SU-DHL-6 (cell line): ENCODE data around the gene XRCC2.

Experiments used
- H2AFZ ChIP-seq: fragments of 200-600 bp; sonication (generic); 2 replicates; pipeline ENCODE4 v1.6.1; 2014; ENCODE audit warnings: low read depth, mild to moderate bottlenecking, moderate library complexity, mixed read lengths, antibody characterized with exemption, low read length; ENCODE audit not compliant: severe bottlenecking
- H3F3A ChIP-seq: fragments of 200-600 bp; shearing (Covaris generic); 2 replicates; pipeline ENCODE4 v1.6.0; 2016; ENCODE audit warnings: antibody characterized with exemption, mild to moderate bottlenecking; ENCODE audit not compliant: insufficient read depth
- H3K27ac ChIP-seq: fragments of 200-600 bp; sonication (generic); 2 replicates; pipeline ENCODE4 v1.5.1; 2016; ENCODE audit warnings: low read depth, mild to moderate bottlenecking, low read length, moderate library complexity, mixed read lengths
- H3K27me3 ChIP-seq: fragments of 200-600 bp; sonication (generic), shearing (Covaris generic); 2 replicates; pipeline ENCODE4 v1.6.0; 2014; ENCODE audit warnings: mild to moderate bottlenecking, low read length
- H3K36me3 ChIP-seq: fragments of 200-600 bp; sonication (generic); 2 replicates; pipeline ENCODE4 v1.6.1; 2014; ENCODE audit warnings: mild to moderate bottlenecking, low read length, mixed read lengths
- H3K4me2 ChIP-seq: fragments of 300-600, 200-600 bp; shearing (Covaris generic), sonication (generic); 2 replicates; pipeline ENCODE4 v1.6.0; 2014; ENCODE audit warnings: low read length, low read depth, mild to moderate bottlenecking; ENCODE audit not compliant: poor library complexity, severe bottlenecking
- H3K4me3 ChIP-seq: fragments of 200-600 bp; sonication (generic); 2 replicates; pipeline ENCODE4 v1.5.1; 2014; ENCODE audit warnings: antibody characterized with exemption, low read length, mild to moderate bottlenecking, mixed read lengths; ENCODE audit not compliant: insufficient read depth, poor library complexity, severe bottlenecking
- H3K79me2 ChIP-seq: fragments of 200-600 bp; sonication (generic); 2 replicates; pipeline ENCODE4 v1.6.1; 2014; ENCODE audit warnings: mild to moderate bottlenecking, low read length, moderate library complexity; ENCODE audit not compliant: insufficient read depth
- H3K9ac ChIP-seq: fragments of 200-600 bp; sonication (generic); 2 replicates; pipeline ENCODE4 v1.7.0; 2014; ENCODE audit warnings: mild to moderate bottlenecking, low read length
- H3K9me2 ChIP-seq: fragments of 200-600 bp; sonication (generic); replicated peaks from 2 replicates; pipeline ENCODE4 v1.6.1; 2014; ENCODE audit warnings: low read length; ENCODE audit not compliant: insufficient read depth
- H3K9me3 ChIP-seq: fragments of 200-600 bp; sonication (generic); 2 replicates; pipeline ENCODE4 v1.6.1; 2014; ENCODE audit warnings: low read length, mixed read lengths; ENCODE audit not compliant: insufficient read depth
- H4K20me1 ChIP-seq: fragments of 200-600 bp; sonication (generic); 2 replicates; pipeline ENCODE4 v1.6.1; 2014; ENCODE audit warnings: low read depth, mild to moderate bottlenecking, antibody characterized with exemption, low read length, moderate library complexity, mixed read lengths
- EZH2phosphoT487 ChIP-seq: fragments of 200-600 bp; sonication (generic), shearing (Covaris generic); conservative IDR thresholded peaks from 2 replicates; pipeline ENCODE4 v1.6.1; 2018; ENCODE audit warnings: mild to moderate bottlenecking, antibody characterized with exemption, low read length, moderate library complexity, mixed read lengths
- TF ChIP-seq, protein P1 (sequence below): fragments of 200-600 bp; sonication (generic); IDR thresholded peaks from one replicate; pipeline ENCODE4 v1.5.1; 2017; ENCODE audit warnings: antibody characterized with exemption, mild to moderate bottlenecking, low read length, moderate library complexity; ENCODE audit not compliant: insufficient read depth, poor library complexity, severe bottlenecking

XRCC2 gene

DNA sequence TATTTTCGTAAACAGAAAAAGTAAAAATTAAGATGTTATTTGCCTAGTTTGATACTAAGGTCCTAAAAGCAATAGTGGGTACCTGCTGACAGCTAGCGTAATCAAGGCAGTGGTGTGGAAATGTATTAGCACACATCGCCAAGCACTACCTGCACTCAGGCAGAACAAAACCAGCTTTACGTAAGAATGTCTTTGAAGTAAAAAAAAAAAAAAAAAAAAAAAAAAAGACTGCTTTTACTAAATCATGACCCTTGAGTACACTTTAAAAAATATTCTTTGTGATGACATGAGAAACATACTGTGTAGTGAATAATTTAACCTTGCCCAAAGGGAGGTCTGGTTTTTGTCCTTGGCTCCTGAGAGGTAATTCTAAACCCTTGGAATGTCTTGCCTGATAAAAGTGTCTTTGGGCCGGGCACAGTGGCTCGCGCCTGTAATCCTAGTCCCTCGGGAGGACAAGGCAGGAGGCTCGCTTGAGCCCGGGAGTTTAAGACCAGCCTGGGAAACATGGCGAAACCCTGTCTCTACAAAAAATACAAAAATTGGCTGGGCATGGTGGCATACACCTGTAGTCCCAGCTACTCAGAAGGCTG lies 12.7 kb downstream of the XRCC2 start:
- Histone ChIP-seq H3K4me3 (no peak overlapping the region), H3K27ac (no peak overlapping the region), H3F3A (no peaks in the 10 kb centered on the region), H3K9ac (no peak overlapping the region), H3K9me3 (no peaks in the 10 kb centered on the region), H4K20me1 (0 out of 2 replicates have a peak, but pooled peaks cover 7% of the 10 kb centered on the region), H3K9me2 (no peaks in the 10 kb centered on the region), H2AFZ (no peak overlapping the region), H3K36me3 (peaks cover 5% of the 10 kb centered on the region; the same call in 1 of the 2 replicates), H3K79me2 (peaks cover 83% of the 10 kb centered on the region), H3K27me3 (no peaks in the 10 kb centered on the region), H3K4me2 (no peak overlapping the region)
- no peak for TF ChIP-seq EZH2phosphoT487
- TF ChIP-seq, protein P1, sequence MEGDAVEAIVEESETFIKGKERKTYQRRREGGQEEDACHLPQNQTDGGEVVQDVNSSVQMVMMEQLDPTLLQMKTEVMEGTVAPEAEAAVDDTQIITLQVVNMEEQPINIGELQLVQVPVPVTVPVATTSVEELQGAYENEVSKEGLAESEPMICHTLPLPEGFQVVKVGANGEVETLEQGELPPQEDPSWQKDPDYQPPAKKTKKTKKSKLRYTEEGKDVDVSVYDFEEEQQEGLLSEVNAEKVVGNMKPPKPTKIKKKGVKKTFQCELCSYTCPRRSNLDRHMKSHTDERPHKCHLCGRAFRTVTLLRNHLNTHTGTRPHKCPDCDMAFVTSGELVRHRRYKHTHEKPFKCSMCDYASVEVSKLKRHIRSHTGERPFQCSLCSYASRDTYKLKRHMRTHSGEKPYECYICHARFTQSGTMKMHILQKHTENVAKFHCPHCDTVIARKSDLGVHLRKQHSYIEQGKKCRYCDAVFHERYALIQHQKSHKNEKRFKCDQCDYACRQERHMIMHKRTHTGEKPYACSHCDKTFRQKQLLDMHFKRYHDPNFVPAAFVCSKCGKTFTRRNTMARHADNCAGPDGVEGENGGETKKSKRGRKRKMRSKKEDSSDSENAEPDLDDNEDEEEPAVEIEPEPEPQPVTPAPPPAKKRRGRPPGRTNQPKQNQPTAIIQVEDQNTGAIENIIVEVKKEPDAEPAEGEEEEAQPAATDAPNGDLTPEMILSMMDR: no peak

DNA sequence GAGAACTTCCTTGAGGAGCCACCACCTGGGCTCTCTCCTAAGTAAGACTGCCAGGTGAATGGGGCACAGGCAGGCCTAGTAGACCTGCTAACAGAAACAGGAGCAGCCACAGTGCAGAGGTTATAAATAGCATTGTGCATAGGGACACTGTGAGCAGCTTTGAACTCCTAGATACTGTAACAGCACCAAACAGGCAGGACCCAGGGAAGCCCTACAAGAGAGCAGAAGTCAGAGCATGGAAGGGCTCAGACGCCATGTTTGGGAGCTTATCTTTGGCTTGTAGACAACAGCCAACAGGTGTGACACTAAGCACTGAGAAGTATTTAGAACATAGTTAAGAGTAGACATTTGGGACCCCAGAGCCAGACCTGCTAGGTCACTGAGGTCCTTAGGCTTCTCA lies 14.5 kb downstream of the XRCC2 start:
- H3F3A ChIP-seq: no peaks in the 10 kb centered on the region
- no peaks in the 10 kb centered on the region for H3K27me3 ChIP-seq
- H3K4me2 ChIP-seq: no peak overlapping the region
- H2AFZ ChIP-seq: no peak overlapping the region
- H3K9ac ChIP-seq: no peak overlapping the region
- no peak overlapping the region for H3K27ac ChIP-seq
- H4K20me1 ChIP-seq: 0 out of 2 replicates have a peak, but pooled peaks cover 7% of the 10 kb centered on the region
- H3K79me2 ChIP-seq: peaks cover 74% of the 10 kb centered on the region
- TF ChIP-seq, protein P1: no peak
- TF ChIP-seq EZH2phosphoT487: no peak
- H3K9me3 ChIP-seq: no peaks in the 10 kb centered on the region
- peaks cover 8% of the 10 kb centered on the region; the same call in 1 of the 2 replicates for H3K36me3 ChIP-seq
- no peaks in the 10 kb centered on the region for H3K9me2 ChIP-seq
- no peak overlapping the region for H3K4me3 ChIP-seq

DNA sequence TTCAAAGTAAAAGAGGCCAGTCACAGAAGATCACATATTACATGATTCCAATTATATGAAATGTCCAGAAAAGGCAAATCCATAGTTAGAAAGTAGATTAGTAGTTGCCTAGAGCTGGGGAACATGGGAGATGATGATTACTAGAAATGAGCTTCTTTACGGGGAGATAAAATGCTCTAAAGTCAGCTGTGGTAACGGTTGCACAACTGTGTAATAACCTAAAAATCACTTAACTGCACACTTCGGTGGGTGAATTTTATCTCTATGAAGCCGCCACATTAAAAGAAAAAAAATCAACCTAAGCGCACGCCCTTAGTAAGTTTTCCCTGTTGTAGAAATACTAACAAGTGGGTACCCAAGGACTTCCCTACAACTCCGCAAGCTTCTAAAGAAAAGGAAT lies 15.9 kb downstream of the XRCC2 start:
- H4K20me1 ChIP-seq: 0 out of 2 replicates have a peak, but pooled peaks cover 9% of the 10 kb centered on the region
- no peaks in the 10 kb centered on the region for H3K27me3 ChIP-seq
- H3K9ac ChIP-seq: no peak overlapping the region
- no peak overlapping the region for H3K4me3 ChIP-seq
- H3K79me2 ChIP-seq: peaks cover 64% of the 10 kb centered on the region
- no peak overlapping the region for H3K4me2 ChIP-seq
- peaks cover 8% of the 10 kb centered on the region; the same call in 1 of the 2 replicates for H3K36me3 ChIP-seq
- TF ChIP-seq, protein P1: no peak
- no peak for TF ChIP-seq EZH2phosphoT487
- no peaks in the 10 kb centered on the region for H3K9me3 ChIP-seq
- no peak overlapping the region for H3K27ac ChIP-seq
- no peaks in the 10 kb centered on the region for H3K9me2 ChIP-seq
- no peaks in the 10 kb centered on the region for H3F3A ChIP-seq
- H2AFZ ChIP-seq: no peak overlapping the region
